Loucy (cell line): ENCODE data around the gene VDAC2.

ENCODE experiments used
- EZH2phosphoT487 ChIP-seq: fragments of 200-600 bp; IDR thresholded peaks from 2 replicates; pipeline ENCODE4 v1.6.1; 2018; ENCODE audit warnings: antibody characterized with exemption, mild to moderate bottlenecking, moderate library complexity, borderline replicate concordance
- TF ChIP-seq, protein P1 (sequence below): fragments of 200-600 bp; sonication (generic); conservative IDR thresholded peaks from 2 replicates; pipeline ENCODE4 v1.5.1; 2014; ENCODE audit warnings: mild to moderate bottlenecking, antibody characterized with exemption, low read length

DNA sequence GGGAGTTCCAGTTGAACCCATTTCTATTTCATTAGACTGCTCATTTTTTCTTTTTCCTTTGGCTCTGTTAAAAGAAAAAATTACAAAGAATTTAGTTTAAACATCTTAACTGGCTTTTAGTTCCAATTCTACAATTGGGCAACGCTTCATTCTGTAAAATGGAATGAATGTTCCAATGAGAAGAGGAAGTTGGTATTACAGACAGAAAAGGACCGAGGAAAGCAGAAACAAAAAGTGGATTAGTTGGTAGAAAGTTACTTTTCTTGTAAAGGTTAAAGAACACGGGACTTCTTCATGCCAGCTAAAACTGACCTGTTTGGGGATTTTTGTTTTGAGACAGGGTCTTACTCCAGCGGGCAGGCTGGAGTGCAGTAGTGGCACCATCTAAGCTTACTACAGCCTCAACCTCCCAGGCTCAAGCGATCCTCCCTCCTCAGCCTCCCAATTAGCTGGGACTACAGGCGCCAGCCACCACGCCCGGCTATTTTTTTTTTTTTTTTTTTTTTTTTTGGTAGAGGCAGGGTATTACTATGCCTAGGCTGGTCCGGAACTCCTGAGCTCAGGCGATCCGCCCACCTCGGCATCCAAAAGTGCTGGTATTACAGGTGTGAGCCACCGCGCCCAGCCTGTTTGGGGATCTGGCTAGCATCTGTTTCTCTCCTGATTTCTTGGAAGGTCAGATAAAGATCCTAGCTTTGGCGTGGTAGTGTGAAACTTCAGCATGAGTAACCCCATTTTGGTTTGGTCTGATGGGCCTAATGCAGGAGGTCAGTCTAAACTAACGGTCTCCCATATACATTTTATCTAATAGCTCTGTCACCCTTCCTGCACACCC is 1.3 kb upstream of the VDAC2 start:
- TF ChIP-seq, protein P1, sequence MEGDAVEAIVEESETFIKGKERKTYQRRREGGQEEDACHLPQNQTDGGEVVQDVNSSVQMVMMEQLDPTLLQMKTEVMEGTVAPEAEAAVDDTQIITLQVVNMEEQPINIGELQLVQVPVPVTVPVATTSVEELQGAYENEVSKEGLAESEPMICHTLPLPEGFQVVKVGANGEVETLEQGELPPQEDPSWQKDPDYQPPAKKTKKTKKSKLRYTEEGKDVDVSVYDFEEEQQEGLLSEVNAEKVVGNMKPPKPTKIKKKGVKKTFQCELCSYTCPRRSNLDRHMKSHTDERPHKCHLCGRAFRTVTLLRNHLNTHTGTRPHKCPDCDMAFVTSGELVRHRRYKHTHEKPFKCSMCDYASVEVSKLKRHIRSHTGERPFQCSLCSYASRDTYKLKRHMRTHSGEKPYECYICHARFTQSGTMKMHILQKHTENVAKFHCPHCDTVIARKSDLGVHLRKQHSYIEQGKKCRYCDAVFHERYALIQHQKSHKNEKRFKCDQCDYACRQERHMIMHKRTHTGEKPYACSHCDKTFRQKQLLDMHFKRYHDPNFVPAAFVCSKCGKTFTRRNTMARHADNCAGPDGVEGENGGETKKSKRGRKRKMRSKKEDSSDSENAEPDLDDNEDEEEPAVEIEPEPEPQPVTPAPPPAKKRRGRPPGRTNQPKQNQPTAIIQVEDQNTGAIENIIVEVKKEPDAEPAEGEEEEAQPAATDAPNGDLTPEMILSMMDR = no peak
- no peak for TF ChIP-seq EZH2phosphoT487
